OCI-LY7 (cell line): ENCODE results near the gene DSC1.

Experiments used
- EZH2phosphoT487 ChIP-seq: fragments of 200-600 bp; sonication (generic); IDR thresholded peaks from 2 replicates; pipeline ENCODE4 v1.6.1; 2018; ENCODE audit warnings: low read depth, borderline replicate concordance, mild to moderate bottlenecking, mixed run types, antibody characterized with exemption, low read length, moderate library complexity, mixed read lengths
- TF ChIP-seq, protein P1 (sequence below): fragments of 200-600 bp; sonication (generic); conservative IDR thresholded peaks from 2 replicates; pipeline ENCODE4 v1.5.1; 2014; ENCODE audit warnings: mild to moderate bottlenecking, antibody characterized with exemption, low read length, moderate library complexity, mixed read lengths

DNA sequence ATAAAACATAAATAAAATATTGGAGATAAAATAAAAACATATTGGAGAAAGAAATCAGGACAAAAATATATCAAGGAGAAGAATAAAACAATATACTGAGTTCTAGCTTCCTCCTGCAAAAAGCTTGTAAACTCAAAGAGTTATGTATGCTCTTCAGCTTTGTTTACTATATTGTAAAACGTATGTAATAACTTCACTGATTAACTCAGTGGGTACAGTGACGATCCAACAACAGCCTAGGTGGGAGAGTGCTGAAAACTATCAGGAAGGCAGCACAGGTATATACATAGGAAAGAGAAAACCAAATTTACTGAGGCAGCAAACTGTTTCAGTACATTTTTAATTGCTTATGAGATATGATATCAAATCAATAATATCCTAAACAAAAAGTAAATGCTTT, 68.8 kb downstream of the DSC1 start:
- TF ChIP-seq, protein P1, sequence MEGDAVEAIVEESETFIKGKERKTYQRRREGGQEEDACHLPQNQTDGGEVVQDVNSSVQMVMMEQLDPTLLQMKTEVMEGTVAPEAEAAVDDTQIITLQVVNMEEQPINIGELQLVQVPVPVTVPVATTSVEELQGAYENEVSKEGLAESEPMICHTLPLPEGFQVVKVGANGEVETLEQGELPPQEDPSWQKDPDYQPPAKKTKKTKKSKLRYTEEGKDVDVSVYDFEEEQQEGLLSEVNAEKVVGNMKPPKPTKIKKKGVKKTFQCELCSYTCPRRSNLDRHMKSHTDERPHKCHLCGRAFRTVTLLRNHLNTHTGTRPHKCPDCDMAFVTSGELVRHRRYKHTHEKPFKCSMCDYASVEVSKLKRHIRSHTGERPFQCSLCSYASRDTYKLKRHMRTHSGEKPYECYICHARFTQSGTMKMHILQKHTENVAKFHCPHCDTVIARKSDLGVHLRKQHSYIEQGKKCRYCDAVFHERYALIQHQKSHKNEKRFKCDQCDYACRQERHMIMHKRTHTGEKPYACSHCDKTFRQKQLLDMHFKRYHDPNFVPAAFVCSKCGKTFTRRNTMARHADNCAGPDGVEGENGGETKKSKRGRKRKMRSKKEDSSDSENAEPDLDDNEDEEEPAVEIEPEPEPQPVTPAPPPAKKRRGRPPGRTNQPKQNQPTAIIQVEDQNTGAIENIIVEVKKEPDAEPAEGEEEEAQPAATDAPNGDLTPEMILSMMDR = no peak
- TF ChIP-seq EZH2phosphoT487 = no peak
